Liver (tissue), 3 donors: ENCODE measurements around the gene NQO2.

Experiments used
- EGR1 ChIP-seq, 2 donors: IDR thresholded peaks; 2 replicates each; pipeline ENCODE4 v1.6.1; 2016 to 2018; ENCODE audit warnings: antibody characterized with exemption in 2 of 2, low read depth in 2 of 2
- SP1 ChIP-seq: IDR thresholded peaks from 2 replicates; pipeline ENCODE4 v1.6.1; 2018; ENCODE audit warnings: antibody characterized with exemption, mild to moderate bottlenecking
- TF ChIP-seq, protein P1 (sequence below): fragments of 150-350 bp; IDR thresholded peaks from 2 replicates; pipeline ENCODE4 v1.5.1; 2017; ENCODE audit warnings: improper control_type of control experiment, low read depth, low read length; ENCODE audit not compliant: missing input control
- TF ChIP-seq, protein P2 (sequence below): IDR thresholded peaks from 2 replicates; pipeline ENCODE4 v1.6.1; 2016; ENCODE audit warnings: antibody characterized with exemption
- donor health status: healthy.
- donor health status: healthy.

DNA sequence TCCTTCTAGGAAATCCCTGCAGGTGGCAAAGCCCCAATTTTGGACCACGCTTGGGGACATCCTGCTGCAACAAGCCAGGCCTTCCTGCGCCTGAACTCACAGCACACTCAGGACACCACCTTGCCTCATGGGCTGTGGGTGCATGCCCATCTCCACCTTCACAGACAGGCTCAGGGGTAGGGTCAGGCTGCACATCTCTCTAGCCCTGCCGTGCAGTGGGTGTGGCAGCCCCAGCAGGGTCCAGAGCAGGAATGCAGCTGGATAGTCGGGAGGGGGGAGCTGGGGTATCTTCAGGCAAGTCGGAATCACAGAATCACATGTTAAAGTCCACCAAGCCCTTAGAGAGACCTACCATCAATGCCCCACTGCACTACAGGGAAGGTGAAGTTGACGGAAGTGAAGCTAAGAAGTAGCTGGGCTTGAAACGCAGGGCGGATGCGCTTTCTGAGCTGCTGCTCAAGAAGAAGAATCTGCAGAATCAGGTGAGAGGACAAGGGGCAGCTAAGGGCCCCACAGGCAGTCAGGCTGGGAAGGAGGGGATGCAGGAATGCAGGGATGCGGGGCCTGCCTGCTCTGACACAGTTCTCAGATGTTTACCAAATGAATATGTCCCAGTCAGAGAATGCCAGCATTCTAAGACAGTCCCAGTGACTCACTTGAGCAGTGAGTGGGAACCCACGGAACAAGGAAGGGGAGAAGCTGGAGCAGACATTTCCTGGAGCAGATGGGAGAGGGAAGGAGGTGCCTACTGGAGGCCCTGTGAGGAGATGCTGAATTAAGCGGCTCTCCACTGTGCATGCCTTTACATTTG, 39.6 kb upstream of the NQO2 start:
- TF ChIP-seq, protein P1, sequence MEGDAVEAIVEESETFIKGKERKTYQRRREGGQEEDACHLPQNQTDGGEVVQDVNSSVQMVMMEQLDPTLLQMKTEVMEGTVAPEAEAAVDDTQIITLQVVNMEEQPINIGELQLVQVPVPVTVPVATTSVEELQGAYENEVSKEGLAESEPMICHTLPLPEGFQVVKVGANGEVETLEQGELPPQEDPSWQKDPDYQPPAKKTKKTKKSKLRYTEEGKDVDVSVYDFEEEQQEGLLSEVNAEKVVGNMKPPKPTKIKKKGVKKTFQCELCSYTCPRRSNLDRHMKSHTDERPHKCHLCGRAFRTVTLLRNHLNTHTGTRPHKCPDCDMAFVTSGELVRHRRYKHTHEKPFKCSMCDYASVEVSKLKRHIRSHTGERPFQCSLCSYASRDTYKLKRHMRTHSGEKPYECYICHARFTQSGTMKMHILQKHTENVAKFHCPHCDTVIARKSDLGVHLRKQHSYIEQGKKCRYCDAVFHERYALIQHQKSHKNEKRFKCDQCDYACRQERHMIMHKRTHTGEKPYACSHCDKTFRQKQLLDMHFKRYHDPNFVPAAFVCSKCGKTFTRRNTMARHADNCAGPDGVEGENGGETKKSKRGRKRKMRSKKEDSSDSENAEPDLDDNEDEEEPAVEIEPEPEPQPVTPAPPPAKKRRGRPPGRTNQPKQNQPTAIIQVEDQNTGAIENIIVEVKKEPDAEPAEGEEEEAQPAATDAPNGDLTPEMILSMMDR: no peak
- TF ChIP-seq SP1: no peak
- TF ChIP-seq, protein P2, sequence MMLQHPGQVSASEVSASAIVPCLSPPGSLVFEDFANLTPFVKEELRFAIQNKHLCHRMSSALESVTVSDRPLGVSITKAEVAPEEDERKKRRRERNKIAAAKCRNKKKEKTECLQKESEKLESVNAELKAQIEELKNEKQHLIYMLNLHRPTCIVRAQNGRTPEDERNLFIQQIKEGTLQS: no peak
- TF ChIP-seq EGR1 (IDR thresholded peaks at IDR 0.05; ENCODE audit: low read depth in 2 of 2): no peak
